ENCODE data around the gene PPP6R1.

PPP6R1 gene

GRCh38 chr19:55289117-55289796 is 30.4 kb upstream of the PPP6R1 start:
- Mint-ChIP-seq H3K9me3 (no peaks in the 10 kb centered on the region), H3K36me3 (ENCODE audit: low read depth) (no peaks in the 10 kb centered on the region), H3K4me3 (no peak overlapping the region), H3K27ac (no peak overlapping the region), H3K27me3 (ENCODE audit: low read depth) (no peaks in the 10 kb centered on the region), H3K4me1 (ENCODE audit: low read depth) (peaks cover 4% of the 10 kb centered on the region)
- no peak for DNase-seq (ENCODE audit: low spot score)

GRCh38 chr19:55287361-55288079 is 28.7 kb upstream of the PPP6R1 start:
- Mint-ChIP-seq H3K27ac (no peak overlapping the region), H3K9me3 (no peaks in the 10 kb centered on the region), H3K4me1 (ENCODE audit: low read depth) (peaks cover 7% of the 10 kb centered on the region), H3K27me3 (ENCODE audit: low read depth) (peaks cover 5% of the 10 kb centered on the region), H3K36me3 (ENCODE audit: low read depth) (no peaks in the 10 kb centered on the region), H3K4me3 (no peak overlapping the region)
- DNase-seq (ENCODE audit: low spot score): no peak

- no peaks in the 10 kb centered on the region for H3K9me3 Mint-ChIP-seq
- peaks cover 13% of the 10 kb centered on the region for H3K4me1 Mint-ChIP-seq (ENCODE audit: low read depth)
- no peaks in the 10 kb centered on the region for H3K36me3 Mint-ChIP-seq (ENCODE audit: low read depth)
- H3K27me3 Mint-ChIP-seq (ENCODE audit: low read depth): peaks cover 5% of the 10 kb centered on the region
- no peak overlapping the region for H3K4me3 Mint-ChIP-seq
- no peak for DNase-seq (ENCODE audit: low spot score)
- H3K27ac Mint-ChIP-seq: peak overlapping the region; percentile 39
Observed at GRCh38 chr19:55285229-55285890, 26.5 kb upstream of the PPP6R1 start.

- DNase-seq (ENCODE audit: low spot score): no peak
- no peak overlapping the region for H3K27ac Mint-ChIP-seq
- H3K4me3 Mint-ChIP-seq: no peak overlapping the region
- H3K9me3 Mint-ChIP-seq: no peaks in the 10 kb centered on the region
- peaks cover 18% of the 10 kb centered on the region for H3K4me1 Mint-ChIP-seq (ENCODE audit: low read depth)
- peaks cover 3% of the 10 kb centered on the region for H3K36me3 Mint-ChIP-seq (ENCODE audit: low read depth)
- H3K27me3 Mint-ChIP-seq (ENCODE audit: low read depth): peaks cover 5% of the 10 kb centered on the region
Observed at GRCh38 chr19:55284405-55285058, 25.7 kb upstream of the PPP6R1 start.

GRCh38 chr19:55283548-55284377 is 24.9 kb upstream of the PPP6R1 start, which contains the start of gene BRSK1:
TSS of gene BRSK1 (plus strand) at chr19:55283997. CDS start at chr19:55284443, 446 bp downstream.
- Mint-ChIP-seq H3K27ac (peak within 1 kb of the TSS; percentile 37), H3K9me3 (no peaks in the 10 kb centered on the region), H3K4me3 (peak within 1 kb of the TSS; percentile 65), H3K27me3 (ENCODE audit: low read depth) (peaks cover 5% of the 10 kb centered on the region), H3K4me1 (ENCODE audit: low read depth) (peaks cover 22% of the 10 kb centered on the region), H3K36me3 (ENCODE audit: low read depth) (peaks cover 3% of the 10 kb centered on the region)
- DNase-seq (ENCODE audit: low spot score): peak; percentile 14

- H3K4me3 Mint-ChIP-seq: peak within 1 kb of the TSS; percentile 95
- H3K27ac Mint-ChIP-seq: peak within 1 kb of the TSS; percentile 96
- H3K36me3 Mint-ChIP-seq (ENCODE audit: low read depth): peaks cover 6% of the 10 kb centered on the region
- H3K27me3 Mint-ChIP-seq (ENCODE audit: low read depth): peaks cover 5% of the 10 kb centered on the region
- peaks cover 26% of the 10 kb centered on the region for H3K4me1 Mint-ChIP-seq (ENCODE audit: low read depth)
- peak; percentile 95 for DNase-seq (ENCODE audit: low spot score)
- no peaks in the 10 kb centered on the region for H3K9me3 Mint-ChIP-seq
Observed at GRCh38 chr19:55279770-55280643, 21.2 kb upstream of the PPP6R1 start, which contains the start of gene HSPBP1. TSS of gene HSPBP1 (minus strand) at chr19:55280110. CDS start at chr19:55279608, 502 bp downstream.

GRCh38 chr19:55279340-55279739 is 20.5 kb upstream of the PPP6R1 start:
- H3K27me3 Mint-ChIP-seq (ENCODE audit: low read depth): peaks cover 5% of the 10 kb centered on the region
- H3K4me1 Mint-ChIP-seq (ENCODE audit: low read depth): peaks cover 26% of the 10 kb centered on the region
- DNase-seq (ENCODE audit: low spot score): no peak
- H3K36me3 Mint-ChIP-seq (ENCODE audit: low read depth): peaks cover 6% of the 10 kb centered on the region
- no peaks in the 10 kb centered on the region for H3K9me3 Mint-ChIP-seq
- peak overlapping the region; percentile 96 for H3K27ac Mint-ChIP-seq
- H3K4me3 Mint-ChIP-seq: peak overlapping the region; percentile 95

GRCh38 chr19:55278391-55279135 is 19.7 kb upstream of the PPP6R1 start:
- DNase-seq (ENCODE audit: low spot score): no peak
- H3K4me1 Mint-ChIP-seq (ENCODE audit: low read depth): peaks cover 25% of the 10 kb centered on the region
- H3K27ac Mint-ChIP-seq: peak overlapping the region; percentile 96
- H3K36me3 Mint-ChIP-seq (ENCODE audit: low read depth): peaks cover 8% of the 10 kb centered on the region
- H3K9me3 Mint-ChIP-seq: no peaks in the 10 kb centered on the region
- H3K4me3 Mint-ChIP-seq: peak overlapping the region; percentile 95
- H3K27me3 Mint-ChIP-seq (ENCODE audit: low read depth): peaks cover 4% of the 10 kb centered on the region

GRCh38 chr19:55277494-55277893 is 18.7 kb upstream of the PPP6R1 start:
- Mint-ChIP-seq H3K4me1 (ENCODE audit: low read depth) (peaks cover 24% of the 10 kb centered on the region), H3K36me3 (ENCODE audit: low read depth) (peaks cover 8% of the 10 kb centered on the region), H3K27me3 (ENCODE audit: low read depth) (no peaks in the 10 kb centered on the region), H3K27ac (peak overlapping the region; percentile 20), H3K9me3 (no peaks in the 10 kb centered on the region), H3K4me3 (peak overlapping the region; percentile 7)
- DNase-seq (ENCODE audit: low spot score): no peak

- DNase-seq (ENCODE audit: low spot score): no peak
- H3K27me3 Mint-ChIP-seq (ENCODE audit: low read depth): no peaks in the 10 kb centered on the region
- peak overlapping the region; percentile 41 for H3K27ac Mint-ChIP-seq
- H3K36me3 Mint-ChIP-seq (ENCODE audit: low read depth): peaks cover 13% of the 10 kb centered on the region
- H3K4me1 Mint-ChIP-seq (ENCODE audit: low read depth): peaks cover 24% of the 10 kb centered on the region
- H3K9me3 Mint-ChIP-seq: no peaks in the 10 kb centered on the region
- H3K4me3 Mint-ChIP-seq: no peak overlapping the region
Observed at GRCh38 chr19:55276720-55277430, 18.1 kb upstream of the PPP6R1 start.

- H3K9me3 Mint-ChIP-seq: no peaks in the 10 kb centered on the region
- H3K4me3 Mint-ChIP-seq: no peak overlapping the region
- H3K27me3 Mint-ChIP-seq (ENCODE audit: low read depth): no peaks in the 10 kb centered on the region
- peaks cover 20% of the 10 kb centered on the region for H3K4me1 Mint-ChIP-seq (ENCODE audit: low read depth)
- peak overlapping the region; percentile 41 for H3K27ac Mint-ChIP-seq
- no peak for DNase-seq (ENCODE audit: low spot score)
- peaks cover 13% of the 10 kb centered on the region for H3K36me3 Mint-ChIP-seq (ENCODE audit: low read depth)
Observed at GRCh38 chr19:55275851-55276719, 17.3 kb upstream of the PPP6R1 start.

Data from T-helper 2 cell treated with Interferon-gamma antibody and Interleukin-4, amounts not matched to agents 5 μg/mL and 100 μg/mL, for 36 hours (primary cell).